Fibroblast of upper back skin (primary cell): Measurements from ENCODE around the gene UBE4A.

ENCODE experiments used
- DNase-seq: peaks from one replicate; pipeline ENCODE4 v3.0.0-alpha.2; 2013

UBE4A gene, protein sequence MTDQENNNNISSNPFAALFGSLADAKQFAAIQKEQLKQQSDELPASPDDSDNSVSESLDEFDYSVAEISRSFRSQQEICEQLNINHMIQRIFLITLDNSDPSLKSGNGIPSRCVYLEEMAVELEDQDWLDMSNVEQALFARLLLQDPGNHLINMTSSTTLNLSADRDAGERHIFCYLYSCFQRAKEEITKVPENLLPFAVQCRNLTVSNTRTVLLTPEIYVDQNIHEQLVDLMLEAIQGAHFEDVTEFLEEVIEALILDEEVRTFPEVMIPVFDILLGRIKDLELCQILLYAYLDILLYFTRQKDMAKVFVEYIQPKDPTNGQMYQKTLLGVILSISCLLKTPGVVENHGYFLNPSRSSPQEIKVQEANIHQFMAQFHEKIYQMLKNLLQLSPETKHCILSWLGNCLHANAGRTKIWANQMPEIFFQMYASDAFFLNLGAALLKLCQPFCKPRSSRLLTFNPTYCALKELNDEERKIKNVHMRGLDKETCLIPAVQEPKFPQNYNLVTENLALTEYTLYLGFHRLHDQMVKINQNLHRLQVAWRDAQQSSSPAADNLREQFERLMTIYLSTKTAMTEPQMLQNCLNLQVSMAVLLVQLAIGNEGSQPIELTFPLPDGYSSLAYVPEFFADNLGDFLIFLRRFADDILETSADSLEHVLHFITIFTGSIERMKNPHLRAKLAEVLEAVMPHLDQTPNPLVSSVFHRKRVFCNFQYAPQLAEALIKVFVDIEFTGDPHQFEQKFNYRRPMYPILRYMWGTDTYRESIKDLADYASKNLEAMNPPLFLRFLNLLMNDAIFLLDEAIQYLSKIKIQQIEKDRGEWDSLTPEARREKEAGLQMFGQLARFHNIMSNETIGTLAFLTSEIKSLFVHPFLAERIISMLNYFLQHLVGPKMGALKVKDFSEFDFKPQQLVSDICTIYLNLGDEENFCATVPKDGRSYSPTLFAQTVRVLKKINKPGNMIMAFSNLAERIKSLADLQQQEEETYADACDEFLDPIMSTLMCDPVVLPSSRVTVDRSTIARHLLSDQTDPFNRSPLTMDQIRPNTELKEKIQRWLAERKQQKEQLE

GRCh38 chr11:118359295-118359958 lies at the start of gene UBE4A:
Gene UBE4A, plus strand, starts transcription at chr11:118359600. Its CDS starts 5,481 bp downstream, at chr11:118365081.
- DNase-seq = peak; percentile 93

DNA sequence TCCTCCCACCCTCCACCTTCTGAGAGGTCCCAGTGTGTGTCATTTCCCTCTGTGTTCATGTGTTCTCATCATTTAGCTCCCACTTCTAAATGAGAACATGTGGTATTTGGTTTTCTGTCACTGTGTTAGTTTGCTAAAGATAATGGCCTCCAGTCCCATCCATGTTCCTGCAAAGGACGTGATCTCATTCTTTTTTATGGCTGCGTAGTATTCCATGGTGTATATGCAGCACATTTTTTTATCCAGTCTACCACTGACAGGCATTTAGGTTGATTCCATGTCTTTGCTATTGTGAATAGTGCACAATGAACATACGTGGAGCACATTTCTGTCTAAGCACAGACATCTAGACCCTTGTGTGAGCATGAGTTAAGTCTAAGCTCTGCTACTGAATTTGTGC lies 49.1 kb upstream of the UBE4A start:
- no peak for DNase-seq

- DNase-seq = no peak
Observed at GRCh38 chr11:118310781-118311485, 48.5 kb upstream of the UBE4A start.

DNA sequence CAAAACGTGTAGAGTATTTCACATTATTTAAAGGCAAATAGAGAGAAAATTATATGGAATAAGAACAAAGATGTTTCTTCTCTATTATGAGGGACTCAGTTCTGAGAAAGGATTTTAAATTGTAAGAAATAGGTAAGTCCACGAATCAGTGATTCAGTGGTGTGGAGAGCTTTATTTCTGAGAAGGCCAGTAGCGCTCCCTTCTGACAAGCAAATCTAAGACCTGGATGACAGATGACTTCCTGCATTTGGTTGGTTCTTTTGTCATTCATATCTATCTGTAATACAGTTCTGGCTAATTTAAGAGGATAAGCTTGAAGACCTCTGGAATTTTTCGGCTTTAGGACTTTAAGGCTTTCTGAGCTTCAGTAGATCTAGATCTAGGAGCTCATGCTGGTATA lies 47.9 kb upstream of the UBE4A start:
- no peak for DNase-seq

DNA sequence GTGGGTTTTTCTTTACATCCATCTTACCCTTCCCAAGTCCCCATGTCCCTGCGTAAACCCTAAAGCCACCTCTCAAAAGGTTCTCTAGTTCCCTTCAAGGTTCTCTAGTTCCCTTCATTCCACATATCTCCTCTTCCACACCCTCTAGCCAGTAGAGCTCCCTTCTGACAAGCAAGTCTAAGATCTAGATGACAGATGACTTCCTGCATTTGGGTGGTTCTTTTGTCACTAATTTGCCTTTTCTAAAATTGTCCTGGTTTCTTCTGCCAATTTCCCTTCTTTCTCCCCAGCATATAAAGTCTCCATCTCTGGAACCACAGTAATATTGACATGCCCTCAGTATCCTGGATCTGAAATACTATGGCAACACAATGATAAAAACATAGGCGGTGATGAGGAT lies 47.1 kb upstream of the UBE4A start:
- DNase-seq = no peak

- DNase-seq = peak; percentile 11
Observed at GRCh38 chr11:118313242-118313641, 46.2 kb upstream of the UBE4A start.

DNA sequence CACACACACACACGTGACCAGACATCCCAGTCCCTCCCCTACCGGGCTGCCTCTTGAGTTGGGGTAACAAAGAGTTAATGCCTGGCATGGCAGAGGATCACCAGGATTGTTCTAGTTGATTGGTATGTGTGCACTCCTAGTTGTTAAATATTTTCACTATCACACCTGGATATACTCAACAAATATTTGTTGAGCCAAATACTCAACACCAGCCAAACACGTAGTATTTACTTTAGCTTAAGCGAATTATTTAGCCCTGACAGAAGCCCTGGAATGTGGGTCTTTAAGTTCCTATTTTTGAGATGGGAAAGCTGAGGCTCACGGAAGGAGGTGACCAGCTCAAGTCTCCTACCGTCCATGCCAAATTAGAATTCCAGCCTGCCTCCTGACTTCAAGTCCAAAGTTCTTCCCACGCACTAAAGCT lies 44.4 kb upstream of the UBE4A start:
- no peak for DNase-seq

DNA sequence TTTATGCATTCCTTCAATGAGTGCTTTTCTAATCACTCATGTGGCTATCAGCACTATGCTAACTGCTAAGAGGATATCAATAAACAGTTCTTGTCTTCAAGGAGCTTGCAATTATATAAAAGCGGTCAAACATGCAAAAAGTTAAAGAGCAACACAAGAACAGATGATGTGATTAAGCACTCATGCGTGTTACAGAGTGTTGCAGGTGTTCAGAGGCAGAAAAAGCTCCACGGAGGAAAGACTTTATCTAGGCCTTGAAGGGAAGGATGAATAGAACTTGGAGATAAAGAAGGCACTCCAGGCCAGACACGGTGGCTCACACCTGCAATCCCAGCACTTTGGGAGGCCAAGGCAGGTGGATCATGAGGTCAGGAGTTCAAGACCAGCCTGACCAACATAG lies 41.3 kb upstream of the UBE4A start:
- no peak for DNase-seq

GRCh38 chr11:118318581-118319336 lies 40.6 kb upstream of the UBE4A start:
- no peak for DNase-seq

DNA sequence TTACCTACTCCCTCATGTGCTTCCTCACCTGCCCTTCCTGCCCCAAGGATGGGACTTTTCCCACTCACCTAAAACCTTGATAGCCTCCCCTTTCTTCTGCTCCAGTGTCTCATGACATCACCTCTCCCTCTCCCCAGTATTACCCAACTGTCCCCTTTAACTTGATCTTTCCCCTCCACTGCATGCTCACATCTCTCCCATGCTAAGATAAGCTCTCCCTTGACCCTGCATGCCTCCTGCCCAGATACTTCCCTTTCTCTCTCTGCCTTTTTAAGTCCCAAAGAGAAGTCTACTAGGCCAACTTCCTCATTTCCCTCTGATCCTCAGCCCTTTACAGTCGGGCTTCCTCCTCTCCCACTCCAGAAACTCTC lies 40.1 kb upstream of the UBE4A start:
- no peak for DNase-seq

GRCh38 chr11:118320515-118320914 lies 38.9 kb upstream of the UBE4A start:
- DNase-seq = no peak

GRCh38 chr11:118321386-118322082 lies 37.9 kb upstream of the UBE4A start:
- no peak for DNase-seq

- DNase-seq = no peak
Observed at GRCh38 chr11:118322721-118323120, 36.7 kb upstream of the UBE4A start.

- DNase-seq = no peak
Observed at GRCh38 chr11:118325283-118325682, 34.1 kb upstream of the UBE4A start.

- DNase-seq = no peak
Observed at GRCh38 chr11:118328745-118329144, 30.7 kb upstream of the UBE4A start.

GRCh38 chr11:118334745-118335144 lies 24.7 kb upstream of the UBE4A start:
- DNase-seq = no peak

DNA sequence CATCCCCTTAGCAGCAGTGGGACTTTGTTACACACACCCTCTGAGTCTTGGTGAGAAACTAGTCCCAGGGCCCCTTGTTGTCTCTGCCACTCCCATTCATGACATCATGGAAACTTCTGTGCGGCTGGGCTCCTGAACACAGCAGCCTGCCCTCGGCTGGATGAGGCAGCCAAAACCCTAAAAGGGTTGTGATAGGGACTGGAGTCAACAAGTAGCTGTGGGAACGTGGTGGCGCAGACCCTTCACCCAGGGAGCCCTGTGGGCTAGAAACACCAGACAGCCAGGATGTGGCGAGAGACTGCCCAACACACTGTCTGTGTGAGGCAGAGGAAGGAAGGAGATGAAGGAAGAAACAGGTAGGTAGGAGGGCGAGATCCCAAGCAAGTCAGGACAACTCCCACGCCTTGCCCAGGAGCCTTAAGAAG lies 20.8 kb upstream of the UBE4A start:
- DNase-seq = no peak

DNA sequence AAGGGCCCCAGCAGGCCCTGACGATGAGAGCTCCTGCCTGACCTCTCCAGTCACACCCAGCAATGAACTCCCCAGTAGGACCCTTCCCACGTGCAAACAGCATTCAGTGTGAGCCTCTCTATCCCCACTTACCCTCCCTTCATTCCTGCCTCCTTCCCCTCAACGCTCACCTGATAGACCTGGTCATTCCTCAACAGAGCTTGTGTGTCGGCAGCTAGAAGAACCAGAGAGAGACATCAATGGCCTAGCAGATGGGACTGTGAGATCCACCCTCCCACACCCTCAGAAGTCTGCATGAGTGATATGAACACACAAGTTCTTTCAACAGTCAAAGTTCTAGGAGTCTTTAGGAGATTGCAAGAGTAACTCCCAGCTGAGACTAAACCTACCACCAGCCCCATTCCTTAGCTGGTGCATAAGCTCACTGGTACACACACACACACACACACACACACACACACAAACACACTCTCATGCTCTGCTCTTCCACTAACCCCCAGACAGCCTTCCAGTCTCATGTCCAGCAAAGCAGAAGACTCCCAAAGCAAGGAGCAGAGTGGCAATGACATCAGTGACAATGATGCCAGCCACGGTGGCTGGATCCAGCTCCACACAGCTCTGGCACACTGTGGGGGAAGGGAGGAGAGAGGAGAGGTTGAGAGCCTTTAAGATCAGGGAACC lies 20.0 kb upstream of the UBE4A start:
- no peak for DNase-seq

DNA sequence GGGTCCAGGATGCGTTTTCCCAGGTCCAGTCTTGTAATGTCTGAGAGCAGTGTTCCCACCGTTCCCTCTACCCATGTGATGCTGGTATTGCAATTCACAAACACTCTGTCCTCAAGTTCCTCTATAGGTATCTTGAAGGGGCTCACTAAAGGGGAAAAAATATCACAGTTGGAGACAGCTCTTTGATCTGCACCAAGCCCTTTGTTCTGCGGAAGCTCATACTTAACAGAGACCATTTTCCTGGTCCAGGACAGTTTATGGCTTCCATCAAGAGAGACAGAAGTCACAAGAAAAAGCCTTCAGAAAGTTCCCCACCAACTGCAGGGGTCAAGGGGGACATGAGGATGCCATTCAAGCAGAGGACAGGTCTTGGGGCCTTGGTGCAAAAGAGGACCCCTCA lies 19.0 kb upstream of the UBE4A start:
- no peak for DNase-seq

DNA sequence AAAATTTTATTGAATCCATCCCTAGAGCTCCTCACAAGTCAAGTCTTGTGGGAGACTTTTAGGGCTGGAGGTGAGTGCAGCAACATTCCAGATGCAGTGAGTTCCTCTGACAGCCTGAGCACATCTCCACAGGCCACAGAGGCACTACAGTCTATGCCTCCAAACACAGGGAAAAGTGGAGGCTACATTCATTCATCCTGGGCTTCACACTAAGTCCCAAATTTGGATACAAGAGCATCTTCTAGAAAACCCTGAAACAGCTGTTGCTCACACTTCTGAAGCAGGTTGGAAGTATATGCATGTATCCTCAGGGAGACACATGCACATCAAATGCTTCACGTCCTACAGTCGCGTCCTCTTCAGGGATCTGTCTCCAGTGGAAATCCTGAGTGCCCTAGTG lies 18.1 kb upstream of the UBE4A start:
- DNase-seq = no peak
